HG02571 (cell line): ENCODE data around the gene ADGRB3.
"Not testable (repeated sequence)": the region's sequence is repeated elsewhere in the genome, so short reads cannot be mapped to it uniquely, and the experiment has no call there.

ENCODE experiments used
- ATAC-seq: cut with Tn5 transposase; IDR thresholded peaks from one replicate; pipeline ENCODE4 v1.9.1; 2021; ENCODE audit warnings: mild to moderate bottlenecking, moderate library complexity; ENCODE audit not compliant: unreplicated experiment

ADGRB3 gene

GRCh38 chr6:68912805-68913204 lies 277.7 kb downstream of the ADGRB3 start:
- not testable (repeated sequence) for ATAC-seq

- ATAC-seq, result no peak
Observed at GRCh38 chr6:68915586-68915985, 280.5 kb downstream of the ADGRB3 start.

GRCh38 chr6:68919537-68919936 lies 284.5 kb downstream of the ADGRB3 start:
- ATAC-seq, result no peak

- no peak for ATAC-seq
Observed at GRCh38 chr6:68941345-68941744, 306.3 kb downstream of the ADGRB3 start.

DNA sequence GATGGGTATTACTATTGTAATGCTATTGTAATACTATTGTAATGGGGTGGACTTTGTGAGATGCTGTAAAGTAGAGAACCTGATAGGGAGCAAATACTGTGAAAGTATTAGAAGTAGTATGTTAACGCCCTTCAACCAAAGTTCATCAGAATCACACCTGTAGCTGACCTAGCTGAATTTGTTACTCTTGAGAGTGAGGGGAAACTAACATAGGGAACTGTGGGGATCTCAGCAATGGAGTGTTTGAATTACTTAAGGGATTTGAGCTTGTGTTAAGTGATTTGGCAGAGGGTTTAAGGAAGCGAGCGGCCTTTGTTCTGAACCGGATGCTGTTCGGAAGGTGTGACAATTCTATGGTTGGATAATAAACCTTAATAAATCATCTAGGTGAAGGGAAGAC lies 312.6 kb downstream of the ADGRB3 start:
- ATAC-seq, result no peak

GRCh38 chr6:68951270-68951669 lies 316.2 kb downstream of the ADGRB3 start:
- ATAC-seq, result no peak

DNA sequence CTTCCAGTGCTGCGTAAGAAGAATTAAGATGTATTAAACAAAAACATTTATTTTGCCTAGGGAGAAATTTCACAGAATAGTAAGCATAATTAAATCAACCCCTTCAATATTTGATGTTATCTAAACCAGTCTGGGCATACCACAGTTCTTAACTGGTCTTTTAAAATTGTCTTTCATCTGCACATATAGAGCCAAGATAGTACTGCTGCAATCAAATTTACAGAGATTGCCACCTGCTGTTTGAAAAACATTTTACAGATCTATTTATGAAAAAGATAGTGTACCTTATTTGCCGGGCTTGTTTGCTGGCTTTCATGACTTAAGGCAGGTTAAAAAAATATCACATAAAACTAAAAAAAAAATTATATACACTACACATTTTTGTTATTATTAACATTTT lies 323.2 kb downstream of the ADGRB3 start:
- ATAC-seq, result no peak

DNA sequence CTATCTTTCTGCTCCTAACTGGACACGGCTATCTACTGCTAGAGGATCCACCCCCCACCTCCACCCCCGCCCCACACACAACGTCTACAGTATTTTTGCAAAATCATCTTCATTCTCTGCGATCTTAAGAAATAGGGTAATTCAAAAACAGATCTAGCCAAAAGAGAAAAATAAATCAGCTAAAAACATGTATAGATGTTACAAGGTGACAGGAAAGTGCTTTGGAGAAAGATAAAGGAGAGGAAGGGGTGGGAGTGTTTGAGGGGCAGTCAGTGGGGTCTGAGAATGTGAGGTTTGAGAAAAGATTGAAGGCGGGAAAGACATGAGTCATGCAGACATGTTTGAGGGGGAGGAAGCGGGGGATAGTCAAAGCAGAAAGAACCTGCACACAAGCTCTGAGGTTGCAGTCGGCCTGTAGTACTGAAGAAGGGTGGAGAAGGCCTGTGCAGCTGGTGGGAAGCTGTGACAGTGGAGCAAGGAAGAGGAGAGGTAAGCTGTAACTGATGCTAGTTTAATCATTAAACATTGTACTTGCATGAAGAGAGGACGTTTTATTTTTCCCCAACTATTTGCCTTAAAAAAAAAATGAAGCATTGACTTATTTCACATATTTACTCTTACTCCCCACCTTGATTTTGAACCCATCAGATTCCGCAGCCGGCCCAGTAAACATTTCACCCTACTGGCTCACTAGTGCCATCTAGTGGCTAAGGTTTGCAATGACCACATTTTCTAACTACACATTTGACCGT lies 332.6 kb downstream of the ADGRB3 start:
- ATAC-seq, result peak; percentile 82

GRCh38 chr6:68968301-68968649 lies 333.2 kb downstream of the ADGRB3 start:
- ATAC-seq, result no peak

- ATAC-seq, result no peak
Observed at GRCh38 chr6:68973066-68973465, 338.0 kb downstream of the ADGRB3 start.

GRCh38 chr6:68975064-68975463 lies 340.0 kb downstream of the ADGRB3 start:
- no peak for ATAC-seq

- ATAC-seq, result no peak
Observed at GRCh38 chr6:68975816-68976215, 340.7 kb downstream of the ADGRB3 start.

DNA sequence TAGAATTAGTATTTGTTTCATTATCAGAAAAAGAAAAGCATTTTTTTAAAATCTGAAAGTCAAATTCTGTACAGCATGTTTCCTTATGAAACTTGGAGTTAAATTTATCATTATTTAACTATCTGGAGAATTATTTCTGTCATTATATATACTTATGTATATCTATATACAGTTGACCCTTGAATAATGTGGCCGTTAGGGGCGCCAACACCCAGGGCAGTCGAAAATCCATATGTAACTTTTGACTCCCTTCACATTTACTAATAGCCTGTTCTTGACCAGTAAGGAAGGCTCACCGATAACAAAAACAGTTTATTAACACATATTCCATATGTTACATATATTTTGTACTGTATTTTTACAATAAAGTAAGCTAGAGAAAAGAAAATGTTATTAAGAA lies 341.2 kb downstream of the ADGRB3 start:
- no peak for ATAC-seq

- ATAC-seq, result no peak
Observed at GRCh38 chr6:68978411-68978810, 343.3 kb downstream of the ADGRB3 start.

DNA sequence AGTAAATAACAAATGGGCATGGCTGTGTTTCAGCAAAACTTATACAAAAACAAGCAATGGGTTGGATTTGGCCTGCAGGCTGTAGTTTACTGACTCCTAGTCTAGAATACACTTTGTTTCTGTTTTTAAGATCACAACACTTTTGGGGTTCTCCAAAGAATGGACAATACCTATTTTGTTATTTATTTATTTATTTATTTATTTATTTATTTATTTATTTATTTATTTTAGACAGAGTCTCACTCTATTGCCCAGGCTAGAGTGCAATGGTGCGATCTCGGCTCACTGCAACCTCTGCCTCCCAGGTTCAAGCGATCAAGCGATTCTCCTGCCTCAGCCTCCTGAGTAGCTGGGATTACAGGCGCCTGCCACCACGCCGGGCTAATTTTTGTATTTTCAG lies 346.6 kb downstream of the ADGRB3 start:
- ATAC-seq, result not testable (repeated sequence)

DNA sequence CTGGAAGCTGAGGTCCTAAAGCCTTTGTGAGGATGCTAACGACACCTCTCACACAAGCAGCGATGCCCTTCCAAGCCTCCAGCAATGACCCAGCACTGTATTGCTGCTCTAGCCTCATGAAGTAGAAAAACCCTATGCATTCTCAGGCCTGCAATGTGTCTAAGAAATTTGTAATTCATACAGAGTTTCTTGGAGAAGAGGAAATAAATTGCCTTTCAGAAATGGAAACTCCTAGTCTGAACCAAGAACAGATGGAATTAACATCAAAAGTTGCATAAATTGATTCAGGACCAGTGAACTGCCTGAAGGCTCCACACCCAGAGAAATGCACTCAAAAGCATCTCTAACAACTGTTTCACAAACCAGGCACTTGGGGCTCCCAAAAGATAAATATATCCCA lies 353.6 kb downstream of the ADGRB3 start:
- no peak for ATAC-seq

- ATAC-seq, result no peak
Observed at GRCh38 chr6:68990317-68990716, 355.2 kb downstream of the ADGRB3 start.

DNA sequence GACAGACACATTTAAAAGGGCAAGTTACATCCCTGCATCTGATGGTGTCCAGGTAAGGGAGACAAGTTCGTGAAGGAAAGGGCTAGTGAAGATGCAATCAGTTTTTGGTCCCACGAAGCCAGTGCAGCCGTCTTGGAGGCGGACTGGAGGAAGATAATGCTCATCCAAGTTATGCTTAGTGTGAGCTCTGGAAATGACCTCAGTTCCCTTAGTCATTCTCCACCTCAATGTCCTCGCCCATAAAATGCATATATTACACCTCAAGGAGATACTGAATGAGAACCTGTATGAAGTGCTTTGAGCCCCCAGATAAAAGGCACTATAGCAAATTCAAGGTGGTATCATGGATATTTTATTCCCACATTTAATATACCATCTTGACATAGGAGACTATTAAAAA lies 358.8 kb downstream of the ADGRB3 start:
- no peak for ATAC-seq

GRCh38 chr6:68994521-68994920 lies 359.4 kb downstream of the ADGRB3 start:
- no peak for ATAC-seq

DNA sequence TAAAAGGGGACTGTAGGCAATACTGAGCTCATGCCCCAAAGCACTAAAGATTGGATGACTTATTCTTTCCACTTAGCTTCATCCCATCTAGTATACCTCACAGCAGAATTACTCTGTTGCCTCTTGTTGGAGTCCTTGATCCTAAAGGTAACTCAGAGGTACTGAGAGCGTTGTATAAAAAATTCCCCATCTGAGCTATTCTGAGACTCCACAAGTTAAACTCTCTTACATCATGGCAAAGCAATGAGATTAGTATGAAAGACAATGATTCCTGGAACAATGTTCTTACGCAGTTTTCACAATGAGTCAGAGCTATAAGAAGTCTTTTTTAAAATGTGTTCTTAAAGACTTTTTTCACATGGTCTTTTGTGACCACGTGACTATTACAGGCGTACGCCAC lies 370.1 kb downstream of the ADGRB3 start:
- no peak for ATAC-seq

DNA sequence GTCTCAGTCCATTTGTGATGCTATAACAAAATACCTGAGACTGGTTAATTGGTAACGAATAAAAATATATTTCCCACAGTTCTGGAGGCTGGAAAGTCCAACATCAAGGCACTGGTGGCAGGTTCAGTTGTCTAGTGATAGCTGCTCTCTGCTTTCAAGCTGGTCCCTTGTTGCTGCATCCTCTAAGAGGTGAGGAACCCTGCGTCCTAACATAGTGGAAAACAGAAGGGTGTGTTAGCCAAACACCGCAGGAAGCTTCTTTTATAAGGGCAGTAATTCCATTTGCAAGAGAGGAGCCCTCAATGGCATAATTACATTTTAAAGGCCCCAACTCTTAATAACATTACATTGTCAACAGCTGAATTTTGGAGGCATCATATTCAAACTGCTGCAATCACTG lies 372.7 kb downstream of the ADGRB3 start:
- no peak for ATAC-seq

DNA sequence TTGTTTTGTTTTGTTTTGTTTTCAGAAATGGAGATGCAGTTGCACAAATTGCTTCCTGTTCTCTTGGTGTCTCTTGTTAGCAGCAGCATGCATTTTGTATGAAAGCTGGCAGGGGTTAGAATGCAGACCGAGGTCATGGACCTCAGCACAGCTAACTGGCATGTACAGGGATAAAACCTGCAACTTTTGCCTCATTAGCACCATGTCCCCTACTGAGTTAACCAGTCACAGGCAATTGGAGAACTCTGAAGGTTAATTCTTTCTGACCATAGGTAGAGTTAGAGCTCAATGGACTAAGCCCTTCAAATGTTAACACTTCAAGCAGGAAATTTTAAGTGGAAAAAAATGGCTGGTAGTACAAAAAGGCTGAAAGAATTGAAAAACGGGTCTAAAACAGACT lies 377.1 kb downstream of the ADGRB3 start:
- ATAC-seq, result no peak

- no peak for ATAC-seq
Observed at GRCh38 chr6:69012876-69013275, 377.8 kb downstream of the ADGRB3 start.
